Measurements from ENCODE around the gene NHLRC2.

Gene NHLRC2

GRCh38 chr10:113849946-113850345, 4.5 kb upstream of the NHLRC2 start:
- Histone ChIP-seq H3K4me2 (ENCODE audit: low read depth, low read length) (no peak overlapping the region), H3K4me3 (ENCODE audit: low read length) (no peak overlapping the region)

DNA sequence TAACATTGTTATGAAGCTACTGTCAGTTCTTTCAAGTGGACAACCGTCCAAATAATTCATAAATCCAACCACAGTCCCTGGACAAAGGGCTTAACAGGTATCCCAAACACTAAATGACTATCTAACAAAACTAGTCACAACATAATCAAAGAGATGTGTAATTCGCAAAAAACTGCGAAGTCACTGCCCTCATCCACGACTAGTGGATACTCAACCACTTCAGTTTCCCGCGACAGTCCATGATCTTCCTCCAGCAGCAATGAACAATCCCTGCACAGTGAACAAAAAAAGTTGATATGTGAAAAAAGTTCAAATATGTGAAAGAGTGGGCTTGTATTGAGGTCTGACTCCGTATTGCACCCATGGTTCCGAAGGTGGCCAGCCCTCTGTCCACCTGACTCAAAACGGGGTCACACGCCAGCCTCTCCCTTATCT, 866 bp upstream of the NHLRC2 start:
- H3K79me2 ChIP-seq (ENCODE audit: low read length) = peaks cover 43% of the 10 kb centered on the region
- no peaks in the 10 kb centered on the region for H3K27me3 ChIP-seq (replicated peaks; ENCODE audit: insufficient read depth, low read length)
- H2AFZ ChIP-seq (ENCODE audit: low read length) = peak overlapping the region; percentile 97
- no peaks in the 10 kb centered on the region for H3F3A ChIP-seq (ENCODE audit: insufficient read depth, low read length)
- no peaks in the 10 kb centered on the region for H3K9me3 ChIP-seq (replicated peaks; ENCODE audit: insufficient read depth, low read length)
- H3K9ac ChIP-seq (ENCODE audit: low read length) = peak overlapping the region; percentile 93; the same call in 1 of the 2 replicates
- TF ChIP-seq EZH2phosphoT487 (IDR thresholded peaks at IDR 0.05; ENCODE audit: low read length) (no peak), EZH2 (optimal IDR thresholded peaks at IDR 0.05; ENCODE audit: low read depth, low read length) (no peak), CTCF (IDR thresholded peaks at IDR 0.05; ENCODE audit: low read length) (no peak)
- no peaks in the 10 kb centered on the region for H3K9me2 ChIP-seq (replicated peaks; ENCODE audit: insufficient read depth, low read length)
- H3K4me2 ChIP-seq (ENCODE audit: low read depth, low read length) = peak overlapping the region; percentile 33
- H3K4me3 ChIP-seq (ENCODE audit: low read length) = peak overlapping the region; percentile 95
- H3K36me3 ChIP-seq (replicated peaks; ENCODE audit: insufficient read depth, low read length) = no peaks in the 10 kb centered on the region
- no peak for DNase-seq
- peaks cover 7% of the 10 kb centered on the region for H3K4me1 ChIP-seq (ENCODE audit: low read length)
- H3K27ac ChIP-seq (ENCODE audit: low read length) = peak overlapping the region; percentile 72; the same call in 1 of the 2 replicates
- no peaks in the 10 kb centered on the region for H4K20me1 ChIP-seq (ENCODE audit: insufficient read depth, low read length)

More at GRCh38 chr10:113849946-113850345, 4.5 kb upstream of the NHLRC2 start:
- H3F3A ChIP-seq (ENCODE audit: insufficient read depth, low read length) = no peaks in the 10 kb centered on the region
- no peak for DNase-seq
- no peak overlapping the region for H3K27ac ChIP-seq (ENCODE audit: low read length)
- H3K79me2 ChIP-seq (ENCODE audit: low read length) = peaks cover 7% of the 10 kb centered on the region
- no peaks in the 10 kb centered on the region for H3K9me2 ChIP-seq (replicated peaks; ENCODE audit: insufficient read depth, low read length)
- peaks cover 11% of the 10 kb centered on the region for H3K4me1 ChIP-seq (ENCODE audit: low read length)
- no peak overlapping the region for H3K9ac ChIP-seq (ENCODE audit: low read length)
- H3K27me3 ChIP-seq (replicated peaks; ENCODE audit: insufficient read depth, low read length) = no peaks in the 10 kb centered on the region
- H2AFZ ChIP-seq (ENCODE audit: low read length) = no peak overlapping the region
- H4K20me1 ChIP-seq (ENCODE audit: insufficient read depth, low read length) = no peaks in the 10 kb centered on the region
- no peaks in the 10 kb centered on the region for H3K9me3 ChIP-seq (replicated peaks; ENCODE audit: insufficient read depth, low read length)
- no peak for TF ChIP-seq CTCF (IDR thresholded peaks at IDR 0.05; ENCODE audit: low read length)
- no peak for TF ChIP-seq EZH2phosphoT487 (IDR thresholded peaks at IDR 0.05; ENCODE audit: low read length)
- no peak for TF ChIP-seq EZH2 (optimal IDR thresholded peaks at IDR 0.05; ENCODE audit: low read depth, low read length)
- H3K36me3 ChIP-seq (replicated peaks; ENCODE audit: insufficient read depth, low read length) = no peaks in the 10 kb centered on the region

GRCh38 chr10:113854761-113855588, 514 bp downstream of the NHLRC2 start:
- Histone ChIP-seq H3K9me2 (replicated peaks; ENCODE audit: insufficient read depth, low read length) (no peaks in the 10 kb centered on the region), H3K9ac (ENCODE audit: low read length) (peak overlapping the region; percentile 93), H4K20me1 (ENCODE audit: insufficient read depth, low read length) (no peaks in the 10 kb centered on the region), H3K4me1 (ENCODE audit: low read length) (peaks cover 18% of the 10 kb centered on the region), H3K79me2 (ENCODE audit: low read length) (peaks cover 54% of the 10 kb centered on the region), H3K27me3 (replicated peaks; ENCODE audit: insufficient read depth, low read length) (no peaks in the 10 kb centered on the region), H3K36me3 (replicated peaks; ENCODE audit: insufficient read depth, low read length) (no peaks in the 10 kb centered on the region; the same call in 1 of the 2 replicates), H2AFZ (ENCODE audit: low read length) (peak overlapping the region; percentile 97), H3K9me3 (replicated peaks; ENCODE audit: insufficient read depth, low read length) (no peaks in the 10 kb centered on the region), H3K27ac (ENCODE audit: low read length) (peak overlapping the region; percentile 72), H3F3A (ENCODE audit: insufficient read depth, low read length) (no peaks in the 10 kb centered on the region), H3K4me2 (ENCODE audit: low read depth, low read length) (peak overlapping the region; percentile 33), H3K4me3 (ENCODE audit: low read length) (peak overlapping the region; percentile 95)
- DNase-seq = peak; percentile 32
- TF ChIP-seq EZH2phosphoT487 (IDR thresholded peaks at IDR 0.05; ENCODE audit: low read length) (no peak), EZH2 (optimal IDR thresholded peaks at IDR 0.05; ENCODE audit: low read depth, low read length) (no peak), CTCF (IDR thresholded peaks at IDR 0.05; ENCODE audit: low read length) (0 out of 2 replicates have a peak, but pooled peaks have one; percentile 3)

Data from MM.1S (cell line).